WI38 (cell line): ENCODE data around the gene MED29.
A peak's percentile ranks its signal among the peaks of the same experiment; 100 is the strongest.

Experiments used
- H3K4me3 ChIP-seq: 2 replicates; pipeline ENCODE4 v1.5.1; 2011; ENCODE audit warnings: low read depth, mild to moderate bottlenecking, control low read depth, low read length
- CTCF ChIP-seq: IDR thresholded peaks from 2 replicates; pipeline ENCODE4 v1.5.1; 2012; ENCODE audit warnings: low read depth, mild to moderate bottlenecking, control low read depth, low read length

Gene MED29

GRCh38 chr19:39389631-39390414, 1.4 kb upstream of the MED29 start:
- no peak for TF ChIP-seq CTCF
- peak overlapping the region; percentile 99 for H3K4me3 ChIP-seq

GRCh38 chr19:39390451-39390750, 777 bp upstream of the MED29 start:
- peak overlapping the region; percentile 99 for H3K4me3 ChIP-seq
- TF ChIP-seq CTCF = no peak

- peak; percentile 92 for TF ChIP-seq CTCF
- no peak overlapping the region for H3K4me3 ChIP-seq
Observed at GRCh38 chr19:39397360-39398296, 6.5 kb downstream of the MED29 start.

- no peak for TF ChIP-seq CTCF
- H3K4me3 ChIP-seq = no peak overlapping the region
Observed at GRCh38 chr19:39398297-39398864, 7.2 kb downstream of the MED29 start.

GRCh38 chr19:39399668-39400050, 8.5 kb downstream of the MED29 start:
- TF ChIP-seq CTCF = no peak
- H3K4me3 ChIP-seq = no peak overlapping the region

- H3K4me3 ChIP-seq = no peak overlapping the region
- TF ChIP-seq CTCF = no peak
Observed at GRCh38 chr19:39400061-39400460, 8.9 kb downstream of the MED29 start.

- no peak overlapping the region for H3K4me3 ChIP-seq
- TF ChIP-seq CTCF = no peak
Observed at GRCh38 chr19:39401070-39401548, 9.9 kb downstream of the MED29 start.
